Neural crest cell (in vitro differentiated cells): ENCODE measurements around the gene HDAC4. TPM values are rescaled to one million over a fixed set of nuclear protein-coding genes. Genes with fewer than 3 reads are reported as not detected.

Experiments used
- DNase-seq: peaks from one replicate; pipeline ENCODE4 v3.0.0; 2021; ENCODE audit warnings: low read depth, mixed read lengths, low spot score
- H3K27ac Mint-ChIP-seq: one replicate; pipeline ENCODE4 v1.8.0; 2021; ENCODE audit warnings: mild to moderate bottlenecking, mixed read lengths; ENCODE audit not compliant: unreplicated experiment
- H3K27me3 Mint-ChIP-seq: 2 replicates; pipeline ENCODE4 v1.8.0; 2021; ENCODE audit warnings: low read depth, mild to moderate bottlenecking, mixed read lengths
- H3K36me3 Mint-ChIP-seq: 2 replicates; pipeline ENCODE4 v1.8.0; 2021; ENCODE audit warnings: low read depth, mild to moderate bottlenecking, mixed read lengths
- H3K4me1 Mint-ChIP-seq: 2 replicates; pipeline ENCODE4 v1.8.0; 2021; ENCODE audit warnings: mixed read lengths
- H3K4me3 Mint-ChIP-seq: one replicate; pipeline ENCODE4 v1.8.0; 2021; ENCODE audit warnings: mild to moderate bottlenecking, mixed read lengths
- H3K9me3 Mint-ChIP-seq: 2 replicates; pipeline ENCODE4 v1.8.0; 2021; ENCODE audit warnings: mixed read lengths
- CTCF ChIP-seq: fragments of 200-600 bp; sonication (generic); conservative IDR thresholded peaks from 2 replicates; pipeline ENCODE4 v1.5.0; 2021; ENCODE audit warnings: antibody characterized with exemption, mild to moderate bottlenecking
- total RNA-seq: library from RNA; stranded (reverse); gene quantifications from 2 replicates; pipeline ENCODE4 v1.2.1, GENCODE V29; 2021

Gene HDAC4
- total RNA-seq, 1 donor from 2014 or later = 52.1 TPM

GRCh38 chr2:239432174-239432573 lies 31.4 kb upstream of the HDAC4 start:
- Mint-ChIP-seq H3K27me3 (peaks cover 2% of the 10 kb centered on the region), H3K4me1 (no peaks in the 10 kb centered on the region), H3K36me3 (no peaks in the 10 kb centered on the region), H3K9me3 (peaks cover 6% of the 10 kb centered on the region), H3K4me3 (no peak overlapping the region), H3K27ac (no peak overlapping the region)
- no peak for TF ChIP-seq CTCF
- DNase-seq = no peak

DNA sequence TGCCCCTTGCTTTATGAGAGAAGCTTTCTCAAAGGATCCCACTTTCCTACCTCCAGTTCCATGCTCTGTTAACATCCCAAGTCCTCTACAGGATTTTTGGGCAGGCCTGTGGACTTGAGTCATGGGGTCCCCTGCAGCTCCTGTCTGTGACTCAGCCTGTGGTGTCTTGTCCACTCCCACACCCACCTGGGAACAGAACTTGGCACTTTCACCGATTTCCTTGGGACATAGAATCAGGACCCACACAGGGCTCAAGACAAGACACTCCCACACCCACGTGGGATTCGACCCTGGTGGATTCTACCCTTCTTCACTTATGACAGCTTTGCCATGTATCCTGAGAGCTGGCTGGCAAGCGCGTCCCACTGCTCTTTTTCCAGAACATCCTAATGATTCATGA lies 30.7 kb upstream of the HDAC4 start:
- Mint-ChIP-seq H3K27ac (no peak overlapping the region), H3K4me1 (no peaks in the 10 kb centered on the region), H3K9me3 (peaks cover 6% of the 10 kb centered on the region), H3K27me3 (peaks cover 4% of the 10 kb centered on the region), H3K36me3 (no peaks in the 10 kb centered on the region), H3K4me3 (no peak overlapping the region)
- no peak for DNase-seq
- TF ChIP-seq CTCF = no peak

GRCh38 chr2:239429473-239430350 lies 28.9 kb upstream of the HDAC4 start:
- DNase-seq = no peak
- Mint-ChIP-seq H3K4me3 (no peak overlapping the region), H3K27me3 (peaks cover 4% of the 10 kb centered on the region), H3K27ac (no peak overlapping the region), H3K4me1 (peaks cover 4% of the 10 kb centered on the region), H3K9me3 (peaks cover 6% of the 10 kb centered on the region), H3K36me3 (no peaks in the 10 kb centered on the region)
- no peak for TF ChIP-seq CTCF

DNA sequence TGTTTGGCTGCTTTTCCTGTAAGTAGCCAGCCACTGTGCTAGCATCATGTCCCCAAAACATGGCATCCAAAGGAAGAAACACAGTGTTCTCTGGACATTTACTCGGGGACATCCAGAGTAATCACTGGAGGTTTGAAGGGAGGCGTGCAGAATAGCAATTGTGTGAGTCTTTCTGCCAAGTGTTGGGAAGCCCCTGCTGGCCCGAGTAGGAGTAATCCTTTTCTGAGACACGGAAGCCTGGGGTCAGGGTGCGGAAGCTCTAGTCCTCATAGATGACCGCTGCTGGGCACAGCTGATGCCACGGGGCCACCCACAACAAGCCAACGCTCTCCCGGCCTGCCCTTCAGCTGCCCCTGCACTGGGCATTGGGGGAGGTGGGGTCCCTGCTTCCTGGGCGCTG lies 24.8 kb upstream of the HDAC4 start:
- Mint-ChIP-seq H3K4me1 (peaks cover 4% of the 10 kb centered on the region), H3K4me3 (no peak overlapping the region), H3K36me3 (no peaks in the 10 kb centered on the region), H3K27me3 (peaks cover 4% of the 10 kb centered on the region), H3K27ac (no peak overlapping the region), H3K9me3 (no peaks in the 10 kb centered on the region)
- no peak for DNase-seq
- no peak for TF ChIP-seq CTCF

DNA sequence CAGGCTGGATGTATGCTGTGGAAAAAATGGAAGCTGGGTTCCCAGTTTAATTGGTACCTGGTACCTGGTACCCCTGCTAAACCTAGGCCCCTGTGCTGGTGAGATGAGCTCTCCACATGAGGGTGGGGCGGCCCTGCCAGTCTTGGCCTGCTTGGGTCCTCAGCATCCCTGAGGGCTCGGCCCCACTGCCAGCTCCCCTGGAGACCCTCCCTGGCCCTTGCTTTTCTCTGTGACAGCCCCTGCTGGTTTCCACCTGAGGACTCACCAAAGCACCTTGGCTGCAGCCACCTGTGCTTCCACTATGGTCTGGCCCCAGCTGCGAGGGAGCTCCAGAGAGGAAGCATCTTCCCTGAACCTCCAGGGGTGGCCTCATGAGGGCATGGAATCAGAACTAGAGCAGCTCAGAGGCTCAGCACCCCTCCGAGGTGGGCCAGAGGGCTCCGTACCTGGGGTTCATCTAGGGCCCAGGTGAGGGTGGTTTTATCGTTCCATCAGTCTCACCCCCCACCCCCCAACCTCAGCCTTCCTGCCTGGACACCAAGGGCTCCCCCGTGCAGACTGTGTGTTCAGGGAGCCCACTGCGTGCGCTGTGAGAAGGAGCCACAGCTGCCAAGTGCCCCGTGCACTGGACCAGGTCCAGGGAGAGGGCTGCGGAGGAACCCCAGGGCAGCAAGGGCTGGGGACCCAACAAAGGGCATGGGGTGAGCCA lies 23.7 kb upstream of the HDAC4 start:
- H3K27me3 Mint-ChIP-seq = peaks cover 4% of the 10 kb centered on the region
- DNase-seq = no peak
- peaks cover 13% of the 10 kb centered on the region for H3K4me1 Mint-ChIP-seq
- no peak overlapping the region for H3K27ac Mint-ChIP-seq
- TF ChIP-seq CTCF = no peak
- H3K4me3 Mint-ChIP-seq = no peak overlapping the region
- H3K36me3 Mint-ChIP-seq = no peaks in the 10 kb centered on the region
- H3K9me3 Mint-ChIP-seq = no peaks in the 10 kb centered on the region
